GM12801 (cell line): ENCODE results near the gene EXTL1.

Experiments
- CTCF ChIP-seq: IDR thresholded peaks from one replicate; pipeline ENCODE4 v1.5.1; 2011; ENCODE audit warnings: control low read depth; ENCODE audit not compliant: insufficient read length; ENCODE audit errors: extremely low read depth

Gene EXTL1

GRCh38 chr1:26035203-26035958 lies 13.8 kb downstream of the EXTL1 start:
- no peak for TF ChIP-seq CTCF

- peak; percentile 59 for TF ChIP-seq CTCF
These were observed 14.6 kb downstream of the EXTL1 start for GRCh38 chr1:26035959-26036755.

- no peak for TF ChIP-seq CTCF
These were observed 15.2 kb downstream of the EXTL1 start for GRCh38 chr1:26036756-26037281.

- no peak for TF ChIP-seq CTCF
These were observed 16.3 kb downstream of the EXTL1 start for GRCh38 chr1:26037904-26038303.

GRCh38 chr1:26038477-26038876 lies 16.9 kb downstream of the EXTL1 start:
- TF ChIP-seq CTCF: no peak

GRCh38 chr1:26038904-26039303 lies 17.3 kb downstream of the EXTL1 start:
- TF ChIP-seq CTCF: no peak

- TF ChIP-seq CTCF: no peak
These were observed 19.8 kb downstream of the EXTL1 start for GRCh38 chr1:26041401-26041800.
